HL-60 (cell line): Measurements from ENCODE around the gene FGF21.

Experiments
- DNase-seq, 2 experiments: peaks; one replicate each; pipeline ENCODE4 v3.0.0-alpha.2; 2010 to 2020; ENCODE audit warnings: low read depth in 1 of 2, low spot score in 1 of 2
- H3K27ac ChIP-seq: fragments of 250-450 bp; sonication (Bioruptor Pico); replicated peaks from 2 replicates; pipeline ENCODE4 v1.5.1; 2020; ENCODE audit warnings: mild to moderate bottlenecking, moderate library complexity
- H3K27me3 ChIP-seq: fragments of 250-450 bp; sonication (Bioruptor Pico); 2 replicates; pipeline ENCODE4 v1.5.1; 2021; ENCODE audit warnings: mild to moderate bottlenecking, moderate library complexity; ENCODE audit not compliant: insufficient read depth, poor library complexity, severe bottlenecking
- H3K4me3 ChIP-seq: replicated peaks from 2 replicates; pipeline ENCODE4 v1.5.1; 2011; ENCODE audit warnings: mild to moderate bottlenecking, control low read depth, low read length; ENCODE audit not compliant: insufficient read depth
- CTCF ChIP-seq: IDR thresholded peaks from one replicate; pipeline ENCODE4 v1.5.1; 2011; ENCODE audit warnings: low read length, control low read depth, inconsistent platforms; ENCODE audit not compliant: insufficient read depth
- GABPA ChIP-seq: IDR thresholded peaks from 2 replicates; pipeline ENCODE4 v1.6.1; 2012; ENCODE audit warnings: low read depth
- POLR2AphosphoS5 ChIP-seq: IDR thresholded peaks from 2 replicates; pipeline ENCODE4 v1.6.1; 2012; ENCODE audit warnings: low read depth
- REST ChIP-seq: IDR thresholded peaks from 2 replicates; pipeline ENCODE4 v1.6.1; 2012; ENCODE audit warnings: low read depth; ENCODE audit not compliant: insufficient replicate concordance
- SPI1 ChIP-seq: IDR thresholded peaks from 2 replicates; pipeline ENCODE4 v1.6.1; 2012; ENCODE audit warnings: low read depth, mild to moderate bottlenecking, borderline replicate concordance

FGF21 gene

GRCh38 chr19:48739404-48740163, 15.7 kb upstream of the FGF21 start:
- Histone ChIP-seq H3K4me3 (no peak overlapping the region), H3K27me3 (peaks cover 8% of the 10 kb centered on the region), H3K27ac (no peak overlapping the region)
- TF ChIP-seq GABPA (no peak), POLR2AphosphoS5 (no peak), SPI1 (no peak), CTCF (no peak), REST (no peak)
- no peak for DNase-seq

GRCh38 chr19:48740164-48740972, 15.0 kb upstream of the FGF21 start, which contains the start of gene RASIP1:
Gene RASIP1 (minus strand): TSS chr19:48740610. CDS start chr19:48740282, 328 bp downstream.
- Histone ChIP-seq H3K27ac (no peak within 1 kb of the TSS), H3K4me3 (no peak within 1 kb of the TSS), H3K27me3 (peaks cover 8% of the 10 kb centered on the region)
- no peak for TF ChIP-seq SPI1
- no peak for DNase-seq

DNA sequence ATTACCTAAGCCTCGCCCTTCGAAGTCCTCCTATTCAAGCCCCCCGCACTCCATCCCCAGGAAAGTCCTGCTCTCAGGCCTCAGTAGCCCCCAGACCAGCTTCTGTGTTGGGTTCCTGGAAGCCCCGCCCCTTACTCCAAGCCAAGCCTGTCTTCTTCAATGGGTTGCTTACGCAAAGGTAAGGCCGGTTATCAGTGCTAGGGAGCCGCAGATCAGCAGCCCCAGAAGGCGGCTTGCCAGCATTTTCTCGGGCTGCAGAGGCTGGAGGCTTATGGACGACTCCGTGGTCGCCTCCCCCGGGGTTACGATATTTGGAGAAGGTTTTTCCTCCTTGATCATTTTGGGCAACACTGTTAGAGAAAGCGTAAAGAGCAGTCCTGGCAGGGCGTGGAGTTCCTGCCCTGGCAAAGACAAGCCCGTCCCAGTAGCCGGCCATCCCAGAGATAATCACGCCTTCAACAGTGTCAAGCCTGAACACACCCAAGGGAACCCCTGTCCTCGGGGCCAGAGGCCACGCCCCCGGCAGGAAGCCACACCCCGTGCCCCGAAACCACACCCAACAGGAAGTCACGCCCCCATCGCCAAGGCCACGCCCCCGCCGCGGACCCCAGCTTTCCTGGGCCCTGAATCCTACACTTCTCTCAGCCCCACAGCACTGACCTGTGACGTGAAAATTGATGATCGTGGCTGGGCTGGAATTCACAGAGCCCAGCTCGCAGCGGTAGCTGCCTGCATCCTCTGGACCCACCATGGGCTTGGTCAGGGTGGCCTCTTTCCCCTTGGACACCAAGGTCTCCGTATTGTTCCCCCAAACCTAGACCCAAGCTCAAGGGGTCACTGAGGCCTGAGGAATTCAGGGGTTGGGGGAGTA, 14.0 kb upstream of the FGF21 start:
- no peak for DNase-seq
- no peak overlapping the region for H3K27ac ChIP-seq
- TF ChIP-seq POLR2AphosphoS5, result no peak
- TF ChIP-seq SPI1, result no peak
- H3K27me3 ChIP-seq, result peaks cover 8% of the 10 kb centered on the region
- no peak overlapping the region for H3K4me3 ChIP-seq

GRCh38 chr19:48742096-48742495, 13.2 kb upstream of the FGF21 start:
- no peak for DNase-seq
- H3K4me3 ChIP-seq, result no peak overlapping the region
- H3K27me3 ChIP-seq, result peaks cover 8% of the 10 kb centered on the region
- no peak for TF ChIP-seq REST
- no peak for TF ChIP-seq CTCF
- no peak for TF ChIP-seq GABPA
- TF ChIP-seq POLR2AphosphoS5, result no peak
- no peak for TF ChIP-seq SPI1
- H3K27ac ChIP-seq, result no peak overlapping the region
